CD14-positive monocyte (primary cell): ENCODE results near the gene LLCFC1. TPM values are rescaled to one million over a fixed set of nuclear protein-coding genes. Genes with fewer than 3 reads are reported as not detected.

Source experiments
- DNase-seq, 3 donors: peaks; one replicate each; pipeline ENCODE4 v3.0.0-alpha.2; 2011 to 2022
- H2AFZ ChIP-seq: 2 replicates; pipeline ENCODE4 v1.6.0; 2012; ENCODE audit warnings: mild to moderate bottlenecking, low read depth, low read length, inconsistent platforms; ENCODE audit not compliant: insufficient read depth, poor library complexity, severe bottlenecking
- H3K27ac ChIP-seq, 2 donors: 1 replicate in 1 of 2; 2 replicates in 1 of 2; pipeline ENCODE4 v1.5.1; 2012 to 2013; ENCODE audit warnings: low read length in 2 of 2, control low read depth in 1 of 2, inconsistent platforms in 1 of 2, low read depth in 1 of 2, mild to moderate bottlenecking in 1 of 2
- H3K27me3 ChIP-seq, 2 donors: one replicate each; pipeline versions ENCODE4 v1.6.0 to v1.6.1; 2011 to 2013; ENCODE audit warnings: low read length in 2 of 2; ENCODE audit not compliant: control insufficient read depth in 2 of 2, insufficient read depth in 2 of 2
- H3K36me3 ChIP-seq, 2 donors: replicated peaks in 1 of 2; 1 replicate in 1 of 2; 2 replicates in 1 of 2; pipeline versions ENCODE4 v1.5.1 to v1.6.1; 2012 to 2013; ENCODE audit warnings: low read length in 2 of 2, control low read depth in 1 of 2, inconsistent platforms in 1 of 2, mild to moderate bottlenecking in 1 of 2; ENCODE audit not compliant: insufficient read depth in 2 of 2, control insufficient read depth in 1 of 2
- H3K4me1 ChIP-seq, 2 donors: 1 replicate in 1 of 2; 2 replicates in 1 of 2; pipeline versions ENCODE4 v1.5.1 to v1.6.1; 2012 to 2013; ENCODE audit warnings: low read length in 2 of 2, control low read depth in 1 of 2, inconsistent platforms in 1 of 2, mild to moderate bottlenecking in 1 of 2, moderate library complexity in 1 of 2; ENCODE audit not compliant: insufficient read depth in 2 of 2, control insufficient read depth in 1 of 2
- H3K4me2 ChIP-seq: replicated peaks from 2 replicates; pipeline ENCODE3; 2012; ENCODE audit warnings: low read length, moderate library complexity, mild to moderate bottlenecking; ENCODE audit not compliant: poor library complexity, severe bottlenecking; ENCODE audit errors: extremely low read depth
- H3K4me3 ChIP-seq, 3 experiments: fragments of 200-600 bp in 1 of 3; sonication (generic) in 1 of 3; replicated peaks in 1 of 3; 1 replicate in 2 of 3; 2 replicates in 1 of 3; pipeline ENCODE4 v1.5.1; 2011 to 2013; ENCODE audit warnings: low read length in 3 of 3, mild to moderate bottlenecking in 3 of 3, control low read depth in 2 of 3, low read depth in 2 of 3, inconsistent platforms in 1 of 3, moderate library complexity in 1 of 3
- H3K79me2 ChIP-seq: 2 replicates; pipeline ENCODE4 v1.6.0; 2012; ENCODE audit warnings: mild to moderate bottlenecking, control low read depth, inconsistent platforms, low read length, moderate library complexity; ENCODE audit not compliant: insufficient read depth
- H3K9ac ChIP-seq: 2 replicates; pipeline ENCODE4 v1.6.0; 2017; ENCODE audit warnings: low read length, mild to moderate bottlenecking; ENCODE audit not compliant: insufficient read depth, poor library complexity, severe bottlenecking
- H3K9me3 ChIP-seq, 2 donors: replicated peaks in 1 of 2; 1 replicate in 1 of 2; 2 replicates in 1 of 2; pipeline versions ENCODE4 v1.5.1 to v1.6.1; 2012 to 2013; ENCODE audit warnings: low read length in 2 of 2, control low read depth in 1 of 2; ENCODE audit not compliant: control insufficient read depth in 1 of 2, insufficient read depth in 1 of 2
- H4K20me1 ChIP-seq: 2 replicates; pipeline ENCODE4 v1.6.0; 2012; ENCODE audit warnings: mild to moderate bottlenecking, low read length, control low read depth, moderate library complexity; ENCODE audit not compliant: insufficient read depth
- H3K27ac Mint-ChIP-seq, 7 donors: one replicate each; pipeline ENCODE4 v1.8.0; 2020; ENCODE audit warnings: mild to moderate bottlenecking in 7 of 7, mixed read lengths in 7 of 7, moderate library complexity in 6 of 7, inconsistent platforms in 2 of 7
- H3K27me3 Mint-ChIP-seq, 3 donors: one replicate each; pipeline ENCODE4 v1.8.0; 2021 to 2022; ENCODE audit warnings: low read depth in 3 of 3, mild to moderate bottlenecking in 3 of 3, mixed read lengths in 3 of 3, moderate library complexity in 3 of 3, inconsistent platforms in 1 of 3
- H3K36me3 Mint-ChIP-seq, 2 donors: one replicate each; pipeline ENCODE4 v1.8.0; 2020; ENCODE audit warnings: mixed read lengths in 2 of 2, inconsistent platforms in 1 of 2, mild to moderate bottlenecking in 1 of 2
- H3K4me1 Mint-ChIP-seq: one replicate; pipeline ENCODE4 v1.8.0; 2020; ENCODE audit warnings: mild to moderate bottlenecking, mixed read lengths
- H3K4me3 Mint-ChIP-seq, 2 donors: one replicate each; pipeline ENCODE4 v1.8.0; 2020; ENCODE audit warnings: mild to moderate bottlenecking in 2 of 2, mixed read lengths in 2 of 2, moderate library complexity in 1 of 2
- H3K9me3 Mint-ChIP-seq, 7 donors: one replicate each; pipeline ENCODE4 v1.8.0; 2020 to 2022; ENCODE audit warnings: mixed read lengths in 7 of 7, mild to moderate bottlenecking in 6 of 7, moderate library complexity in 6 of 7, inconsistent platforms in 2 of 7
- WGBS: methylation state at CpG from one replicate; pipeline ENCODE4 v1.1.5; 2013; ENCODE audit warnings: missing lambda C conversion rate; ENCODE audit not compliant: insufficient coverage; 5-methylcytosine and 5-hydroxymethylcytosine counted together
- intact Hi-C, 2 donors: fragments of 100-400 bp; cut with micrococcal nuclease; formaldehyde crosslinking; loops; one replicate each; pipeline versions ENCODE4 v1.15.0 to v1.15.1; 2023
- polyA plus RNA-seq, 3 donors: library from polyadenylated mRNA; depleted of rRNA in 1 of 3; unstranded in 2 of 3; stranded (reverse) in 1 of 3; fragments of 300-500 nt in 2 of 3; fragments of >200 nt in 1 of 3; fragmentation: Illumina TruSeq in 2 of 3; gene quantifications; 1 replicate in 2 of 3; 2 replicates in 1 of 3; pipeline ENCODE4 v1.2.3, GENCODE V29; 2012 to 2021
- TF ChIP-seq, protein P1 (sequence below): fragments of 200-600 bp; IDR thresholded peaks from one replicate; pipeline ENCODE4 v1.8.0; 2022; ENCODE audit warnings: antibody characterized with exemption, mild to moderate bottlenecking

Gene LLCFC1
- polyA plus RNA-seq, 3 donors: 0.84 TPM; not detected in 2

DNA sequence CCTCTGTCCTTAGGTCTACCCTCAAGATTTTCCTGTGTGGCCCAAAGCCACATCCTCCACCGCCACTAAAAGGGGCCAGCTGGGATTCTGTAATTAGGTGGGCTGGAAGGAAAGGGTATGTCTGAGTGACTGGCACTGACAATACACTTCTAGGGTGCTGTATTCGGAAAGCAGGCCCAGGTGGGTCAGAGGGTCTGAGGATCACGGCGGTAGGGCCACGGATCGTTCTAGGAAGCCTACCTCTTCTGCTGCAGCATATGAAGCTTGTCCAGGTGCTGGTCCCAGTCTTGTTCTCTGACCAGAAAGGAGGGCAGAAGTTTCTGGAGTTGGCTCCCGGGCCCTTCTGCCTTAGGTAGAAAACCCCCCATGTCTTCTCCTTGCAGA is 6.2 kb upstream of the LLCFC1 start:
- no peaks in the 10 kb centered on the region for H3K27me3 ChIP-seq

DNA sequence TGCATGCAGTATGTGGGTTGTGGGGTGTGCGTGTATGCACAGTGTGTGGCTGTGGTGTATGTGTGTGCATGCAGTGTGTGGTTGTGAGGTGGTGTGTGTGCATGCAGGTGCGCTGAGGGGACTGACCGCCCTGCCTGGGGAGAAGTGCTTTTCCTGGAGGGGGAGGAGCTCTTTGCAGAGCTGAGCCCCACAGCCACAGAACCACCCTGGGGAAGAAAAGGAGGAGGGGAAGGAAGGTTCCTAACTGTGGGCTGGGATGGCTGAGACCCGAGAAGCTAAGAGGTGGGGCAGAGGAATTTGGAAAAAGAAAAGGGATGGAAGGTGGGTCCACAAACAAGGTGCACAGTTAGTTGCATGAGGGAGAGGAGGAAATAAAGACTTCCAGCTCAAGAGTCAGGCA is 5.7 kb upstream of the LLCFC1 start, which contains the start of gene TRPV5:
TSS of gene TRPV5 (minus strand) at position 123 of the 400 bp plus-strand sequence. CDS start 287 bp downstream, outside the sequence.
- no peaks in the 10 kb centered on the region for H4K20me1 ChIP-seq
- H3K36me3 ChIP-seq: no peaks in the 10 kb centered on the region
- no peak within 1 kb of the TSS for H3K9ac ChIP-seq
- Mint-ChIP-seq H3K4me1 (peaks cover 1% of the 10 kb centered on the region), H3K27ac (peak within 1 kb of the TSS in 1 of 7 donors; percentile 41), H3K4me3 (no peak within 1 kb of the TSS), H3K27me3 (peaks cover 1 to 9% (median 3%) of the 10 kb centered on the region in 3 donors), H3K36me3 (no peaks in the 10 kb centered on the region), H3K9me3 (peaks cover 6 to 26% (median 16%) of the 10 kb centered on the region in 7 donors)
- WGBS: 75% methylated on average over 4 of the region's 4 CpGs
- peaks cover 3 to 4% of the 10 kb centered on the region in 2 donors for H3K4me1 ChIP-seq
- TF ChIP-seq, protein P1, sequence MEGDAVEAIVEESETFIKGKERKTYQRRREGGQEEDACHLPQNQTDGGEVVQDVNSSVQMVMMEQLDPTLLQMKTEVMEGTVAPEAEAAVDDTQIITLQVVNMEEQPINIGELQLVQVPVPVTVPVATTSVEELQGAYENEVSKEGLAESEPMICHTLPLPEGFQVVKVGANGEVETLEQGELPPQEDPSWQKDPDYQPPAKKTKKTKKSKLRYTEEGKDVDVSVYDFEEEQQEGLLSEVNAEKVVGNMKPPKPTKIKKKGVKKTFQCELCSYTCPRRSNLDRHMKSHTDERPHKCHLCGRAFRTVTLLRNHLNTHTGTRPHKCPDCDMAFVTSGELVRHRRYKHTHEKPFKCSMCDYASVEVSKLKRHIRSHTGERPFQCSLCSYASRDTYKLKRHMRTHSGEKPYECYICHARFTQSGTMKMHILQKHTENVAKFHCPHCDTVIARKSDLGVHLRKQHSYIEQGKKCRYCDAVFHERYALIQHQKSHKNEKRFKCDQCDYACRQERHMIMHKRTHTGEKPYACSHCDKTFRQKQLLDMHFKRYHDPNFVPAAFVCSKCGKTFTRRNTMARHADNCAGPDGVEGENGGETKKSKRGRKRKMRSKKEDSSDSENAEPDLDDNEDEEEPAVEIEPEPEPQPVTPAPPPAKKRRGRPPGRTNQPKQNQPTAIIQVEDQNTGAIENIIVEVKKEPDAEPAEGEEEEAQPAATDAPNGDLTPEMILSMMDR: no peak
- H3K9me3 ChIP-seq: peaks cover 10 to 14% of the 10 kb centered on the region in 2 donors
- no peak within 1 kb of the TSS for H3K4me2 ChIP-seq
- H2AFZ ChIP-seq: no peak within 1 kb of the TSS
- no peaks in the 10 kb centered on the region for H3K79me2 ChIP-seq
- no peak within 1 kb of the TSS for H3K27ac ChIP-seq
- DNase-seq: no peak
- H3K27me3 ChIP-seq: no peaks in the 10 kb centered on the region
- intact Hi-C loops: no loop called here
- no peak within 1 kb of the TSS for H3K4me3 ChIP-seq

More for the DNA sequence above, 6.2 kb upstream of the LLCFC1 start:
- Histone ChIP-seq H3K4me3 (no peak overlapping the region), H3K9ac (no peak overlapping the region), H3K27ac (no peak overlapping the region), H3K79me2 (no peaks in the 10 kb centered on the region), H2AFZ (no peak overlapping the region), H3K9me3 (peaks cover 10 to 17% of the 10 kb centered on the region in 2 donors), H4K20me1 (no peaks in the 10 kb centered on the region), H3K36me3 (no peaks in the 10 kb centered on the region), H3K4me1 (peaks cover 9% of the 10 kb centered on the region in 2 donors), H3K4me2 (no peak overlapping the region)
- TF ChIP-seq, protein P1: no peak
- intact Hi-C loops: no loop called here
- peaks cover 0 to 2% of the 10 kb centered on the region in 2 donors for H3K36me3 Mint-ChIP-seq
- 89% methylated on average over 6 of the region's 7 CpGs for WGBS
- no peak for DNase-seq
- H3K4me1 Mint-ChIP-seq: peaks cover 7% of the 10 kb centered on the region
- H3K9me3 Mint-ChIP-seq: peaks cover 9 to 32% (median 22%) of the 10 kb centered on the region in 7 donors
- no peak overlapping the region for H3K27ac Mint-ChIP-seq
- no peak overlapping the region for H3K4me3 Mint-ChIP-seq
- peaks cover 1 to 11% (median 3%) of the 10 kb centered on the region in 3 donors for H3K27me3 Mint-ChIP-seq
